ENCODE measurements around the gene ADAMTS12.

ADAMTS12 gene

GRCh38 chr5:33810491-33811120 lies 81.2 kb downstream of the ADAMTS12 start:
- no peak for DNase-seq (ENCODE audit: low read depth in 3 of 3, low spot score in 1 of 3)

GRCh38 chr5:33809936-33810335 lies 81.9 kb downstream of the ADAMTS12 start:
- DNase-seq (ENCODE audit: low read depth in 3 of 3, low spot score in 1 of 3), result no peak

- DNase-seq (ENCODE audit: low read depth in 3 of 3, low spot score in 1 of 3), result no peak
Observed at GRCh38 chr5:33808699-33809098, 83.1 kb downstream of the ADAMTS12 start.

- DNase-seq (ENCODE audit: low read depth in 3 of 3, low spot score in 1 of 3), result no peak
Observed at GRCh38 chr5:33807771-33808170, 84.0 kb downstream of the ADAMTS12 start.

GRCh38 chr5:33806738-33807442 lies 84.9 kb downstream of the ADAMTS12 start:
- DNase-seq (ENCODE audit: low read depth in 3 of 3, low spot score in 1 of 3), result no peak

- no peak for DNase-seq (ENCODE audit: low read depth in 3 of 3, low spot score in 1 of 3)
Observed at GRCh38 chr5:33801292-33801691, 90.5 kb downstream of the ADAMTS12 start.

GRCh38 chr5:33800241-33800950 lies 91.4 kb downstream of the ADAMTS12 start:
- DNase-seq (ENCODE audit: low read depth in 3 of 3, low spot score in 1 of 3), result no peak

- no peak for DNase-seq (ENCODE audit: low read depth in 3 of 3, low spot score in 1 of 3)
Observed at GRCh38 chr5:33795496-33795895, 96.3 kb downstream of the ADAMTS12 start.

- no peak for DNase-seq (ENCODE audit: low read depth in 3 of 3, low spot score in 1 of 3)
Observed at GRCh38 chr5:33794550-33795181, 97.1 kb downstream of the ADAMTS12 start.

GRCh38 chr5:33793836-33794549 lies 97.8 kb downstream of the ADAMTS12 start:
- DNase-seq (ENCODE audit: low read depth in 3 of 3, low spot score in 1 of 3), result no peak

- no peak for DNase-seq (ENCODE audit: low read depth in 3 of 3, low spot score in 1 of 3)
Observed at GRCh38 chr5:33793276-33793675, 98.5 kb downstream of the ADAMTS12 start.

GRCh38 chr5:33792559-33792958 lies 99.2 kb downstream of the ADAMTS12 start:
- DNase-seq (ENCODE audit: low read depth in 3 of 3, low spot score in 1 of 3), result no peak

GRCh38 chr5:33789567-33789957 lies 102.2 kb downstream of the ADAMTS12 start:
- DNase-seq (ENCODE audit: low read depth in 3 of 3, low spot score in 1 of 3), result no peak

GRCh38 chr5:33788922-33789566 lies 102.7 kb downstream of the ADAMTS12 start:
- DNase-seq (ENCODE audit: low read depth in 3 of 3, low spot score in 1 of 3), result no peak

- no peak for DNase-seq (ENCODE audit: low read depth in 3 of 3, low spot score in 1 of 3)
Observed at GRCh38 chr5:33785571-33785970, 106.2 kb downstream of the ADAMTS12 start.

GRCh38 chr5:33781286-33781685 lies 110.5 kb downstream of the ADAMTS12 start:
- DNase-seq (ENCODE audit: low read depth in 3 of 3, low spot score in 1 of 3), result no peak

GRCh38 chr5:33776151-33776660 lies 115.6 kb downstream of the ADAMTS12 start:
- no peak for DNase-seq (ENCODE audit: low read depth in 3 of 3, low spot score in 1 of 3)

GRCh38 chr5:33774341-33774740 lies 117.4 kb downstream of the ADAMTS12 start:
- DNase-seq (ENCODE audit: low read depth in 3 of 3, low spot score in 1 of 3), result no peak

- DNase-seq (ENCODE audit: low read depth in 3 of 3, low spot score in 1 of 3), result no peak
Observed at GRCh38 chr5:33772380-33772897, 119.4 kb downstream of the ADAMTS12 start.

- no peak for DNase-seq (ENCODE audit: low read depth in 3 of 3, low spot score in 1 of 3)
Observed at GRCh38 chr5:33769968-33770367, 121.8 kb downstream of the ADAMTS12 start.

Measured in stimulated activated CD4-positive, alpha-beta T cell treated with anti-CD3 and anti-CD28 coated beads, TNF-alpha, amount 100 ng/mL, for 1 hour (primary cell).